Ishikawa (cell line): ENCODE results near the gene ATP10A.

Experiments
- EP300 ChIP-seq: IDR thresholded peaks from 2 replicates; pipeline ENCODE4 v1.6.1; 2012; ENCODE audit warnings: borderline replicate concordance
- RAD21 ChIP-seq: IDR thresholded peaks from 2 replicates; pipeline ENCODE4 v1.6.1; 2012; ENCODE audit warnings: low read depth
- REST ChIP-seq: IDR thresholded peaks from 2 replicates; pipeline ENCODE4 v1.6.1; 2012; ENCODE audit warnings: low read depth, mild to moderate bottlenecking
- TAF1 ChIP-seq: IDR thresholded peaks from 2 replicates; pipeline ENCODE4 v1.6.1; 2012; ENCODE audit warnings: low read depth, mild to moderate bottlenecking
- YY1 ChIP-seq: IDR thresholded peaks from 2 replicates; pipeline ENCODE4 v1.6.1; 2012; ENCODE audit warnings: low read depth
- ZBTB7A ChIP-seq: IDR thresholded peaks from 2 replicates; pipeline ENCODE4 v1.6.1; 2012; ENCODE audit warnings: low read depth

GRCh38 chr15:25894371-25894902, 31.3 kb upstream of the ATP10A start:
- TF ChIP-seq REST, result no peak
- TF ChIP-seq YY1, result no peak
- no peak for TF ChIP-seq RAD21
- TF ChIP-seq TAF1, result no peak
- no peak for TF ChIP-seq ZBTB7A
- no peak for TF ChIP-seq EP300
